PFSK-1 (cell line): ENCODE results near the gene DAG1.

Experiments used
- FOXP2 ChIP-seq: optimal IDR thresholded peaks from 2 replicates; pipeline ENCODE3; 2011; ENCODE audit warnings: borderline replicate concordance, control low read depth, inconsistent platforms; ENCODE audit not compliant: insufficient read depth; ENCODE audit errors: extremely low read length, extremely low read depth
- POLR2AphosphoS5 ChIP-seq: IDR thresholded peaks from 2 replicates; pipeline ENCODE4 v1.6.1; 2012; ENCODE audit warnings: low read depth, mild to moderate bottlenecking, control low read depth, low read length, moderate library complexity
- SIN3A ChIP-seq: IDR thresholded peaks from 2 replicates; pipeline ENCODE4 v1.6.1; 2012; ENCODE audit warnings: mild to moderate bottlenecking, low read length, moderate library complexity, borderline replicate concordance; ENCODE audit not compliant: insufficient read depth
- TAF1 ChIP-seq: IDR thresholded peaks from 2 replicates; pipeline ENCODE4 v1.6.1; 2012; ENCODE audit warnings: low read length, control low read depth, borderline replicate concordance; ENCODE audit not compliant: insufficient read depth
- TF ChIP-seq, protein P1 (sequence below), 2 experiments: IDR thresholded peaks; 2 replicates each; pipeline versions ENCODE4 v1.6.1 to v1.8.0; 2011 to 2012; ENCODE audit warnings: low read depth in 2 of 2, low read length in 2 of 2, control low read depth in 1 of 2, inconsistent platforms in 1 of 2, mild to moderate bottlenecking in 1 of 2, moderate library complexity in 1 of 2; ENCODE audit not compliant: insufficient read depth in 1 of 2

Gene DAG1

DNA sequence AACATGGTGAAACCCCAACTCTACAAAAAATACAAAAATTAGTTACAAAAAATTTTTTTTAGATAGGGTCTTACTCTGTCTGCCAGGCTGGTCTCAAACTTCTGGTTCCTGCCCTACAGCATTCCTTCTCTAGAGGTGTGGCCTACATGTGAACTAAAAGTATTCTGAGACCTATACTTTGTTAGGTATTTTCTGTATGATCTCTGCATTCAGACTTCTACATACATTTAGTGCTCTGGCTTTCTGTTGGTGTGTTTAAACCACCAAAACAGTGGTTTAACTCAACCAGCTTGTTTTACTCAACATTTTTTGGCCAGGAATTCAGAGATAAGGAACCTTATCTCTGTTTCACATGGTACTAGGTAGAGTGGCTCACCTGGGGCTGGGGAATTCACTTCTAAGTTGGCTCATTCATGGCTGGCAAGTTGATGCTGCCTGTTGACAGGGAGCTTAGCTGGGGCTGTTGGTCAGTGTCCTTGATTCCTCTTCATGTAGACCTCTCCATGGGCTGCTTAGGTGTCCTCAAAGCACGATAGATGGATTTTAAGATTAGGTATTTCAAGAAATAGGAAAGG lies 42.8 kb downstream of the DAG1 start:
- TF ChIP-seq FOXP2: no peak
- no peak for TF ChIP-seq SIN3A

DNA sequence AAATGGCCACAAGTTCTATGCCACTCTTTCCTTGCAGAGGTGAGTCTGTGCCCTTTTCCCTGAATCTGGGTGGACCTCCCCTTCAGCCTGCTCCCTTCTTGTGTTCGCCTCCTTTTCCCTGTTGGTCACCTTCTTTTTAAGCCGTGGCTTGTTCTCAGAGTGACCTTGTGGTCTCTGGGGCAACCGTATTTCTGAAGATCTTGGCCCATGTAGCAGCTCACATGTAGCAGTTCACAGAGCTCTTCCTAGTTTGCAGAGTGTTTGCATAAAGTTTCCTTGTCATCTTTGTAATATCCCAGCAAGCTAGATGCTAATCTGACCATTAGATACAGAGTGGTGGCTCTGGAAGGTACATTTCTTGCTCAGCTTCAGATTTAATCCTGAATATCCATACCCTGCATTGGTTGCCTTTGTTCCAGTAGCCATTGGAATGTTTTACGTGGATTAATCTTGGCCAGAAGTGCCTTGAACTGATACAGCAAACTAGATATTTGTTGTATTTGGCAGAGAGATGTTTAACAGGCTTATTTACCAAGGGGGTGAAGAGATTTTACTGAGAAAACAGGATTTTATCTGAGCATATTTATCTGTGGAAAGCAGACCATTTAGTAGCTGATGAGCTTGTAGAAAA lies 43.5 kb downstream of the DAG1 start:
- TF ChIP-seq, protein P1, sequence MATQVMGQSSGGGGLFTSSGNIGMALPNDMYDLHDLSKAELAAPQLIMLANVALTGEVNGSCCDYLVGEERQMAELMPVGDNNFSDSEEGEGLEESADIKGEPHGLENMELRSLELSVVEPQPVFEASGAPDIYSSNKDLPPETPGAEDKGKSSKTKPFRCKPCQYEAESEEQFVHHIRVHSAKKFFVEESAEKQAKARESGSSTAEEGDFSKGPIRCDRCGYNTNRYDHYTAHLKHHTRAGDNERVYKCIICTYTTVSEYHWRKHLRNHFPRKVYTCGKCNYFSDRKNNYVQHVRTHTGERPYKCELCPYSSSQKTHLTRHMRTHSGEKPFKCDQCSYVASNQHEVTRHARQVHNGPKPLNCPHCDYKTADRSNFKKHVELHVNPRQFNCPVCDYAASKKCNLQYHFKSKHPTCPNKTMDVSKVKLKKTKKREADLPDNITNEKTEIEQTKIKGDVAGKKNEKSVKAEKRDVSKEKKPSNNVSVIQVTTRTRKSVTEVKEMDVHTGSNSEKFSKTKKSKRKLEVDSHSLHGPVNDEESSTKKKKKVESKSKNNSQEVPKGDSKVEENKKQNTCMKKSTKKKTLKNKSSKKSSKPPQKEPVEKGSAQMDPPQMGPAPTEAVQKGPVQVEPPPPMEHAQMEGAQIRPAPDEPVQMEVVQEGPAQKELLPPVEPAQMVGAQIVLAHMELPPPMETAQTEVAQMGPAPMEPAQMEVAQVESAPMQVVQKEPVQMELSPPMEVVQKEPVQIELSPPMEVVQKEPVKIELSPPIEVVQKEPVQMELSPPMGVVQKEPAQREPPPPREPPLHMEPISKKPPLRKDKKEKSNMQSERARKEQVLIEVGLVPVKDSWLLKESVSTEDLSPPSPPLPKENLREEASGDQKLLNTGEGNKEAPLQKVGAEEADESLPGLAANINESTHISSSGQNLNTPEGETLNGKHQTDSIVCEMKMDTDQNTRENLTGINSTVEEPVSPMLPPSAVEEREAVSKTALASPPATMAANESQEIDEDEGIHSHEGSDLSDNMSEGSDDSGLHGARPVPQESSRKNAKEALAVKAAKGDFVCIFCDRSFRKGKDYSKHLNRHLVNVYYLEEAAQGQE (IDR thresholded peaks at IDR 0.05; ENCODE audit: insufficient read depth in 1 of 2, low read depth in 2 of 2, low read length in 2 of 2): no peak
- TF ChIP-seq TAF1: no peak
- TF ChIP-seq FOXP2: no peak
- TF ChIP-seq SIN3A: no peak
- no peak for TF ChIP-seq POLR2AphosphoS5

DNA sequence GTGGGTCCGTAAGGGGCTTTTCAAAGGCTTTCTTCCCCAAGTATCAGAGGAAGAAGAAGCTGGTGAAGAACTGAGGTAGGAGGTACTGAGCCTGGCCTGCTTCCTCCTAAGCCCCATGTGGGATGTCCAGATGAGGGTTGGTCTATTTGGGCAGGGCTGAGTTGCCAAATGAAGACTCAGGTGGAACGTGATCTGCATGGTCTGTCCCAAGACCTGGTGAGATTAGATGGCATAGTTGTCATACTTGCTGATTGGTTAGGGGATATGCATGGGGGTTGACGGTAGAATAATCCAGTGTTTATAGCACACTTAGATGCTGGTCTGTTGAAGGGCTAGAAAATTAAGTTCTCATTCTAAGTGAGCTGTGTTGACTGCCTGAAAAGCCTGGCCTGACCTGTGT lies 47.9 kb downstream of the DAG1 start:
- TF ChIP-seq, protein P1 (IDR thresholded peaks at IDR 0.05; ENCODE audit: insufficient read depth in 1 of 2, low read depth in 2 of 2, low read length in 2 of 2): no peak
- TF ChIP-seq POLR2AphosphoS5 (no peak), TAF1 (no peak), SIN3A (no peak), FOXP2 (no peak)

GRCh38 chr3:49518441-49518840 lies 48.4 kb downstream of the DAG1 start:
- TF ChIP-seq TAF1 (no peak), SIN3A (no peak)

DNA sequence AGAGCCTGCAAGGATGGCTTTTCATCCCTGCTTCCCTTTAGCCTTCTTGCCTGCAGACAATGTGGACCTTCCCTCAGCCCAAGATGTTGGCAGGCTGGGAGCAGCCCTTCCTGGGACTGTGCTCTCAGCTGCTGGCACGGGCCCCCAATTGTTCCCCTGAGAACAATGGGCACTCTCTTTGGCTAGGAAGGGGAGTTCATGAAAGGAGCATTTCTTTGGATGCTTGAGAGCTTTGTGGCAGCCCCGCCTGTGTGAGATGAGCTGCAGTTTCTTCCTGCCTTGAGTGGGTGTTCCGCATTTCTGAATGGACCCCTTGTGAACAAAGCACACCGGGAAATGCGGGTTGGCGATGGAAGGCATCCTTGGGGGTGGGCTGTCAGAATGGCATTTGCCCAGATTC lies 49.2 kb downstream of the DAG1 start:
- no peak for TF ChIP-seq SIN3A
- no peak for TF ChIP-seq POLR2AphosphoS5
- no peak for TF ChIP-seq FOXP2
- TF ChIP-seq TAF1: no peak
- TF ChIP-seq, protein P1 (IDR thresholded peaks at IDR 0.05; ENCODE audit: insufficient read depth in 1 of 2, low read depth in 2 of 2, low read length in 2 of 2): no peak

DNA sequence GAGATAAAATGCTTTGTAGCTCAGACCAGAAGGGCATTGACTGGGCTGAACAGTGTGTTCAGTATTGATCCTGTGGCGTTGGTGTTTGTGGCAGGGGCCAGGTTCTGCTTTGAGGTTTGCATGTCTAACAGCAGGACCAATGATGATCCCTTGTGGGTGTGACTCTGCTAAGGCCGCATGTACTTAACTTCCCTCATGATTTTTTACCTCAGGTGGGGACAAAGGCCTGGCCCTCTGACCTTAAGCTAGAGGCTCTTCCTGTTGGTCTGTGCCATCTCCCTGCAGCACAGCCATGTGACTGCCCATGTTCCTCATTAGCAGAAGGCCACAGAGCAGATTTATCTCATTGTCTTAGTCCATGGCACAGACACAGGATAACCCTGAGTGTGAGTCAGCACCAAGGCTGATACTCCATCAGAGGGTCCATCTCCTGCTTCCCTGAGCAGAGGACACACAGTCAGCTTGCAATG lies 49.9 kb downstream of the DAG1 start:
- TF ChIP-seq SIN3A: no peak
- no peak for TF ChIP-seq POLR2AphosphoS5
- TF ChIP-seq, protein P1 (IDR thresholded peaks at IDR 0.05; ENCODE audit: insufficient read depth in 1 of 2, low read depth in 2 of 2, low read length in 2 of 2): no peak
- TF ChIP-seq TAF1: no peak
